HG03159 (cell line): ENCODE results near the gene RPL10.
"Not testable (repeated sequence)": the region's sequence is repeated elsewhere in the genome, so short reads cannot be mapped to it uniquely, and the experiment has no call there.

Experiments used
- ATAC-seq: cut with Tn5 transposase; IDR thresholded peaks from one replicate; pipeline ENCODE4 v1.9.1; 2021; ENCODE audit warnings: mild to moderate bottlenecking, moderate library complexity; ENCODE audit not compliant: unreplicated experiment

Gene RPL10

GRCh38 chrX:154399527-154400368, 1.6 kb downstream of the RPL10 start:
- ATAC-seq = no peak

- ATAC-seq = not testable (repeated sequence)
These were observed 2.2 kb downstream of the RPL10 start for GRCh38 chrX:154400369-154400817.

GRCh38 chrX:154401045-154401799, 3.0 kb downstream of the RPL10 start:
- no peak for ATAC-seq

GRCh38 chrX:154401918-154402621, 3.9 kb downstream of the RPL10 start:
- no peak for ATAC-seq

GRCh38 chrX:154402622-154403127, 4.5 kb downstream of the RPL10 start:
- ATAC-seq = no peak

GRCh38 chrX:154403192-154403591, 5.0 kb downstream of the RPL10 start:
- ATAC-seq = no peak

GRCh38 chrX:154403858-154404257, 5.7 kb downstream of the RPL10 start:
- no peak for ATAC-seq

- ATAC-seq = no peak
These were observed 6.5 kb downstream of the RPL10 start for GRCh38 chrX:154404625-154405192.

- no peak for ATAC-seq
These were observed 10.6 kb downstream of the RPL10 start for GRCh38 chrX:154408659-154409221.

- no peak for ATAC-seq
These were observed 11.2 kb downstream of the RPL10 start, which contains the start of gene DNASE1L1 for GRCh38 chrX:154409222-154409871. Gene DNASE1L1 (minus strand): TSS chrX:154409254. CDS start chrX:154405568, 3,686 bp downstream.

- no peak for ATAC-seq
These were observed 13.8 kb downstream of the RPL10 start for GRCh38 chrX:154411981-154412340.

GRCh38 chrX:154412468-154412867, 14.3 kb downstream of the RPL10 start:
- no peak for ATAC-seq

- ATAC-seq = no peak
These were observed 15.0 kb downstream of the RPL10 start for GRCh38 chrX:154413142-154413541.

- ATAC-seq = no peak
These were observed 19.0 kb downstream of the RPL10 start for GRCh38 chrX:154417157-154417556.

- no peak for ATAC-seq
These were observed 21.0 kb downstream of the RPL10 start for GRCh38 chrX:154419189-154419588.

GRCh38 chrX:154419688-154420401, 21.7 kb downstream of the RPL10 start:
- no peak for ATAC-seq

GRCh38 chrX:154420402-154420756, 22.2 kb downstream of the RPL10 start:
- ATAC-seq = no peak

- ATAC-seq = no peak
These were observed 29.0 kb downstream of the RPL10 start for GRCh38 chrX:154426916-154427770.
